Bronchial epithelial cell (primary cell): ENCODE data around the gene SLC9A9. TPM values are rescaled to one million over a fixed set of nuclear protein-coding genes. Genes with fewer than 3 reads are reported as not detected.
"Not testable (repeated sequence)": the region's sequence is repeated elsewhere in the genome, so short reads cannot be mapped to it uniquely, and the experiment has no call there.

Source experiments
- DNase-seq: peaks from one replicate; pipeline ENCODE4 v3.0.0-alpha.2; 2010; ENCODE audit warnings: low read depth
- FAIRE-seq: peaks from 2 replicates; lab custom pipeline; 2011; peaks lifted over from hg19 to GRCh38; lab: Jason Lieb, UNC
- H3K27me3 ChIP-seq: 2 replicates; pipeline ENCODE4 v1.5.1; 2011; ENCODE audit warnings: low read length; ENCODE audit not compliant: control insufficient read depth, insufficient read depth
- H3K36me3 ChIP-seq: 2 replicates; pipeline ENCODE4 v1.5.1; 2011; ENCODE audit warnings: low read length; ENCODE audit not compliant: control insufficient read depth, insufficient read depth
- H3K4me3 ChIP-seq: 2 replicates; pipeline ENCODE4 v1.5.1; 2011; ENCODE audit warnings: mild to moderate bottlenecking, low read depth, low read length, control low read depth
- CTCF ChIP-seq: IDR thresholded peaks from 2 replicates; pipeline ENCODE4 v1.5.1; 2011; ENCODE audit warnings: mild to moderate bottlenecking, moderate library complexity, low read length, control low read depth, inconsistent platforms; ENCODE audit not compliant: insufficient read depth, severe bottlenecking
- total RNA-seq: library from RNA; depleted of rRNA; stranded (reverse); fragments of >200 nt; gene quantifications from 2 replicates; pipeline ENCODE4 v1.2.1, GENCODE V29; 2014

SLC9A9 gene
- total RNA-seq, 1 donor from 2014 or later: 1.3 TPM

DNA sequence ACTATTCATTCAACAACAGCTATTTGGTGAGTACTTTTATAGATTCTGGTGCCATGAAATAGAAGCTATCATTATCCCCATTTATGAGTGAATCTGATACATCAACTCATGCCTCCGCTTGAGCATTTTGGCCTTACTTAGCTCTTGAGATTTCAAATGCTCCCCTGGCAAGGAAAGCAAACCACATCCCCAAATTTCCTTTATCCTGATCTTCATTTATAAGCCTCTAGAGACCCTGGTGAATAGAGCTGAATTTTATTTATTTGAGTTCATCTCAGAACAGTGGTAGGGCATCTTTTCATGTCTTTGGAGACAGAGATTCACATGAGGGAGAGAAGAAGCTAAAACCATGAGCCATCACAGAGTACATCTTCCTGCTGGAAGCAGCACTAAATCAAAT is 317.2 kb downstream of the SLC9A9 start:
- H3K4me3 ChIP-seq: no peak overlapping the region
- TF ChIP-seq CTCF: no peak
- H3K36me3 ChIP-seq: no peaks in the 10 kb centered on the region
- DNase-seq (no peak), FAIRE-seq (no peak)
- H3K27me3 ChIP-seq: no peaks in the 10 kb centered on the region

DNA sequence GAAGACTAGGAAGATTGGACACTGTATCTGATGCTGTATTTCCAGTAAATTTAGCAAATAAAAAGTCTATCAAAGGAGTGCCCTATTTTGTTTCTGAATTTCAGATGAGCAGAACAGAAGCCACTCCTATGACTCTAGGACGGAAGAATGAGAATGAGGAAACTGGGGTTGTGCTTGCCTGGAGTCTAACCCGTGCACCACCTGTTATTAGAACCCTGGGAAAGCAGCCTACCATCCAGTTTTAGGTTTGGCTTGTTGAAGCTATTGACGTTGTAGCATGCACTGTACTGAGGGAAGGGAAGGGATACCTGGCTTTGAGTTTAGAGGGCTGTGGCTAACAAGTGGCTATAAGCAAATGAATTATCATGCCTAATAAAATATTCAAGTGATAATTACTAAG is 318.5 kb downstream of the SLC9A9 start:
- Histone ChIP-seq H3K4me3 (no peak overlapping the region), H3K27me3 (no peaks in the 10 kb centered on the region), H3K36me3 (no peaks in the 10 kb centered on the region)
- TF ChIP-seq CTCF: no peak
- no peak for DNase-seq
- FAIRE-seq: no peak

GRCh38 chr3:143529018-143529478 is 319.2 kb downstream of the SLC9A9 start:
- no peak for TF ChIP-seq CTCF
- Histone ChIP-seq H3K36me3 (no peaks in the 10 kb centered on the region), H3K4me3 (no peak overlapping the region), H3K27me3 (no peaks in the 10 kb centered on the region)
- FAIRE-seq (no peak), DNase-seq (no peak)

DNA sequence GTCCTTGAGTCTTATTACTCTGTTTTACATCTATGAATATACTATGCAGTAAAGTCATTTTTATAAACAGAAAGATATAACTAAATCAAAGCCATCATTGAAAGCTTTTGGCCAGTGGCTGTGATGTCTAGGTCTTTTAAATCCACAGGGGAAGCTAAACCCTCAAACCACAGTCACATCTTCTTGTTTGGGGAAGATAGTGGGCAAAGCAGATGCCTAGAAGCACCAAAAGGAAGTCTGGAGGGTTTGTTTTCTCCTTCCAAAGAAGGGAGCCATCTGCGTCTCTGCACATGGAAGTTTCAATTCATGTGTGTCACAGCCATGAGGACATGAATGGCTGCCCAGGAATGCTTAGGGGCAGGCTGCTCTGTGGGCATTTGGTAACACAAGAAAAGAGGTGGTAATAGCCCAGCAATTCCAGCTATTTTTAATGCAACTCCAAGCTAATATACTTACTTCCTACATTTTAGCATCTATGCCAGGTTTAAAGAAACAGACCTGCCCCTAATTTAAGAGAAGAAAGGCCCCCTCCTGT is 322.2 kb downstream of the SLC9A9 start:
- H3K27me3 ChIP-seq: no peaks in the 10 kb centered on the region
- no peak for DNase-seq
- FAIRE-seq: no peak
- no peak for TF ChIP-seq CTCF
- no peaks in the 10 kb centered on the region for H3K36me3 ChIP-seq
- no peak overlapping the region for H3K4me3 ChIP-seq

DNA sequence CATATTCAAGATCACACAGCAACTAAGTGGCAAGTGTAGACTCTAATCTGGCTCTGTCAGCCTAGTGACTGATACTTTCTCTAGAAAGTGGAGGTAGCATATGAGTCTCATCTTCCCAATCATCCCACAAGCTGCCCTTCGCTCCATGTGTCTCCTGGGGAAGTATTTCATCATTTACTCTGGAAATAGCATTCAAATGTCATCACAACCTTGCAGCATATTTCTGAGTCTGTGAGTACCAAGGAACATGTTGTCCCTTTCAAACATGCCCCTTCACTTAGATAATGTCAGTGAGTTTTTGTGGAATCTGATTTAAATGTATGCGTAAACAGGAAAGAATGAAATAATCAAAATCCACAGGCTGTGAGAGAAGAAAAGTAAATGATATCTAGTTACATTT is 322.9 kb downstream of the SLC9A9 start:
- DNase-seq: peak; percentile 38
- Histone ChIP-seq H3K36me3 (no peaks in the 10 kb centered on the region), H3K27me3 (no peaks in the 10 kb centered on the region), H3K4me3 (no peak overlapping the region)
- TF ChIP-seq CTCF: no peak
- FAIRE-seq: no peak

GRCh38 chr3:143521803-143522202 is 326.5 kb downstream of the SLC9A9 start:
- FAIRE-seq (no peak), DNase-seq (no peak)
- H3K27me3 ChIP-seq: no peaks in the 10 kb centered on the region
- H3K36me3 ChIP-seq: no peaks in the 10 kb centered on the region
- H3K4me3 ChIP-seq: no peak overlapping the region
- no peak for TF ChIP-seq CTCF

DNA sequence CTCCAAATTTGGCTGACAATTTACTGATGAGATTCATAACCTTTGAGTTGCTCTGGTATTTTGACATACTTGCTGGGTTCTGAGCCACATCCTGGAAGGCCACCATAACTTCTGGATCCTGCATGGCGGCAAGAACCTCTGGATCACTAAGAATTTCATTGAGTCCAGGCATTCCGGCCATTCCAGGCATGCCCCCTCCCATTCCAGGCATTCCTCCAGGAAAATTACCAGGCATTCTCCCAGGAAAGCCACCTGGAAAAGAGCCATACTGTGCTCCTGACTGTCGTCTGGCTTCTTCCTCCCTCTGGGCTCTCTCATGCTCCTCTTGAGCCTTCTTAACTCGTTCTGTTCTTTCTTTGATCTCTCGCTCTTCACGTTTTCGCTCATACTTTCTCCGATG is 331.1 kb downstream of the SLC9A9 start:
- not testable (repeated sequence) for H3K27me3 ChIP-seq, H3K4me3 ChIP-seq, H3K36me3 ChIP-seq, DNase-seq, FAIRE-seq
